Measurements from ENCODE around the gene C6orf47. TPM values are rescaled to one million over a fixed set of nuclear protein-coding genes. Genes with fewer than 3 reads are reported as not detected.
A peak's percentile ranks its signal among the peaks of the same experiment; 100 is the strongest.

C6orf47 gene
- total and polyA plus RNA-seq, 5 donors from 2014 or later = 18.8 to 30.5 (median 25.2) TPM

GRCh38 chr6:31617010-31617409 lies 43.6 kb downstream of the C6orf47 start:
- no peaks in the 10 kb centered on the region for H3K9me3 Mint-ChIP-seq
- Histone ChIP-seq H3K27me3 (ENCODE audit: control insufficient read depth, insufficient read depth, low read length) (no peaks in the 10 kb centered on the region), H3K36me3 (ENCODE audit: control insufficient read depth, insufficient read depth, low read length) (no peaks in the 10 kb centered on the region), H3K9me3 (ENCODE audit: control insufficient read depth in 2 of 2, low read length in 2 of 2) (no peaks in the 10 kb centered on the region), H3K4me1 (ENCODE audit: control insufficient read depth, insufficient read depth, low read length, poor library complexity, severe bottlenecking) (peaks cover 19% of the 10 kb centered on the region), H3K4me3 (ENCODE audit: low read depth, low read length) (no peak overlapping the region), H3K27ac (ENCODE audit: insufficient read depth, low read length, poor library complexity, severe bottlenecking) (no peak overlapping the region)
- DNase-seq = no peak
- no peak for ATAC-seq (ENCODE audit: low read depth in 2 of 2)
- H3K27me3 Mint-ChIP-seq = no peaks in the 10 kb centered on the region
- peak overlapping the region in 2 of 4 donors; percentile 39 to 70 for H3K4me3 Mint-ChIP-seq
- H3K4me1 Mint-ChIP-seq = peaks cover 5 to 49% (median 19%) of the 10 kb centered on the region in 4 donors
- no peaks in the 10 kb centered on the region for H3K36me3 Mint-ChIP-seq
- H3K27ac Mint-ChIP-seq = no peak overlapping the region

- Mint-ChIP-seq H3K9me3 (no peaks in the 10 kb centered on the region), H3K27me3 (no peaks in the 10 kb centered on the region), H3K4me3 (peak overlapping the region; percentile 5 to 93 (median 75)), H3K4me1 (peaks cover 0 to 40% (median 12%) of the 10 kb centered on the region in 4 donors), H3K27ac (peak overlapping the region; percentile 69 to 95 (median 72)), H3K36me3 (no peaks in the 10 kb centered on the region)
- Histone ChIP-seq H3K4me3 (ENCODE audit: low read depth, low read length) (peak overlapping the region; percentile 7), H3K27me3 (ENCODE audit: control insufficient read depth, insufficient read depth, low read length) (no peaks in the 10 kb centered on the region), H3K27ac (ENCODE audit: insufficient read depth, low read length, poor library complexity, severe bottlenecking) (no peak overlapping the region), H3K9me3 (ENCODE audit: control insufficient read depth in 2 of 2, low read length in 2 of 2) (no peaks in the 10 kb centered on the region), H3K4me1 (ENCODE audit: control insufficient read depth, insufficient read depth, low read length, poor library complexity, severe bottlenecking) (peaks cover 8% of the 10 kb centered on the region), H3K36me3 (ENCODE audit: control insufficient read depth, insufficient read depth, low read length) (no peaks in the 10 kb centered on the region)
- peak in 1 of 3 donors; percentile 48 for DNase-seq
- no peak for ATAC-seq (ENCODE audit: low read depth in 2 of 2)
Observed at GRCh38 chr6:31615748-31616147, 44.8 kb downstream of the C6orf47 start.

GRCh38 chr6:31614684-31615578 lies 45.6 kb downstream of the C6orf47 start, which contains the start of gene AIF1:
Gene AIF1, plus strand, starts transcription at chr6:31615234. Its CDS starts 96 bp downstream, at chr6:31615330.
- H3K27me3 Mint-ChIP-seq = no peaks in the 10 kb centered on the region
- no peak for ATAC-seq (ENCODE audit: low read depth in 2 of 2)
- H3K4me3 Mint-ChIP-seq = peak within 1 kb of the TSS; percentile 5 to 93 (median 75)
- DNase-seq = no peak
- Histone ChIP-seq H3K9me3 (ENCODE audit: control insufficient read depth in 2 of 2, low read length in 2 of 2) (no peaks in the 10 kb centered on the region), H3K27ac (ENCODE audit: insufficient read depth, low read length, poor library complexity, severe bottlenecking) (no peak within 1 kb of the TSS), H3K27me3 (ENCODE audit: control insufficient read depth, insufficient read depth, low read length) (no peaks in the 10 kb centered on the region), H3K4me3 (ENCODE audit: low read depth, low read length) (peak within 1 kb of the TSS; percentile 7), H3K36me3 (ENCODE audit: control insufficient read depth, insufficient read depth, low read length) (no peaks in the 10 kb centered on the region), H3K4me1 (ENCODE audit: control insufficient read depth, insufficient read depth, low read length, poor library complexity, severe bottlenecking) (peaks cover 8% of the 10 kb centered on the region)
- H3K4me1 Mint-ChIP-seq = peaks cover 0 to 37% (median 8%) of the 10 kb centered on the region in 4 donors
- H3K9me3 Mint-ChIP-seq = no peaks in the 10 kb centered on the region
- peak within 1 kb of the TSS; percentile 72 to 95 (median 83) for H3K27ac Mint-ChIP-seq
- no peaks in the 10 kb centered on the region for H3K36me3 Mint-ChIP-seq

- no peaks in the 10 kb centered on the region for H3K9me3 Mint-ChIP-seq
- peaks cover 0 to 31% (median 7%) of the 10 kb centered on the region in 4 donors for H3K4me1 Mint-ChIP-seq
- no peak overlapping the region for H3K27ac Mint-ChIP-seq
- ATAC-seq (ENCODE audit: low read depth in 2 of 2) (no peak), DNase-seq (no peak)
- no peak overlapping the region for H3K4me3 ChIP-seq (ENCODE audit: low read depth, low read length)
- no peak overlapping the region for H3K27ac ChIP-seq (ENCODE audit: insufficient read depth, low read length, poor library complexity, severe bottlenecking)
- H3K4me1 ChIP-seq (ENCODE audit: control insufficient read depth, insufficient read depth, low read length, poor library complexity, severe bottlenecking) = peaks cover 8% of the 10 kb centered on the region
- no peak overlapping the region for H3K4me3 Mint-ChIP-seq
- H3K36me3 Mint-ChIP-seq = no peaks in the 10 kb centered on the region
- no peaks in the 10 kb centered on the region for H3K36me3 ChIP-seq (ENCODE audit: control insufficient read depth, insufficient read depth, low read length)
- no peaks in the 10 kb centered on the region for H3K27me3 ChIP-seq (ENCODE audit: control insufficient read depth, insufficient read depth, low read length)
- no peaks in the 10 kb centered on the region for H3K9me3 ChIP-seq (ENCODE audit: control insufficient read depth in 2 of 2, low read length in 2 of 2)
- H3K27me3 Mint-ChIP-seq = no peaks in the 10 kb centered on the region
Observed at GRCh38 chr6:31614075-31614619, 46.4 kb downstream of the C6orf47 start.

GRCh38 chr6:31610968-31611367 lies 49.6 kb downstream of the C6orf47 start:
- no peak overlapping the region for H3K4me3 Mint-ChIP-seq
- ATAC-seq (ENCODE audit: low read depth in 2 of 2) = no peak

GRCh38 chr6:31609519-31610406 lies 50.8 kb downstream of the C6orf47 start:
- Mint-ChIP-seq H3K4me3 (peak overlapping the region in 1 of 4 donors; percentile 28), H3K27ac (peak overlapping the region in 1 of 3 donors; percentile 49), H3K4me1 (peaks cover 0 to 5% (median 2%) of the 10 kb centered on the region in 4 donors), H3K36me3 (no peaks in the 10 kb centered on the region), H3K27me3 (no peaks in the 10 kb centered on the region), H3K9me3 (no peaks in the 10 kb centered on the region)
- ATAC-seq (ENCODE audit: low read depth in 2 of 2) (no peak), DNase-seq (no peak)
- Histone ChIP-seq H3K4me1 (ENCODE audit: control insufficient read depth, insufficient read depth, low read length, poor library complexity, severe bottlenecking) (no peaks in the 10 kb centered on the region), H3K27ac (ENCODE audit: insufficient read depth, low read length, poor library complexity, severe bottlenecking) (no peak overlapping the region), H3K27me3 (ENCODE audit: control insufficient read depth, insufficient read depth, low read length) (no peaks in the 10 kb centered on the region), H3K4me3 (ENCODE audit: low read depth, low read length) (no peak overlapping the region), H3K36me3 (ENCODE audit: control insufficient read depth, insufficient read depth, low read length) (no peaks in the 10 kb centered on the region), H3K9me3 (ENCODE audit: control insufficient read depth in 2 of 2, low read length in 2 of 2) (no peaks in the 10 kb centered on the region)

More at GRCh38 chr6:31610968-31611367, 49.6 kb downstream of the C6orf47 start:
- Histone ChIP-seq H3K36me3 (ENCODE audit: control insufficient read depth, insufficient read depth, low read length) (no peaks in the 10 kb centered on the region), H3K27ac (ENCODE audit: insufficient read depth, low read length, poor library complexity, severe bottlenecking) (no peak overlapping the region), H3K4me3 (ENCODE audit: low read depth, low read length) (no peak overlapping the region), H3K9me3 (ENCODE audit: control insufficient read depth in 2 of 2, low read length in 2 of 2) (no peaks in the 10 kb centered on the region), H3K4me1 (ENCODE audit: control insufficient read depth, insufficient read depth, low read length, poor library complexity, severe bottlenecking) (peaks cover 6% of the 10 kb centered on the region), H3K27me3 (ENCODE audit: control insufficient read depth, insufficient read depth, low read length) (no peaks in the 10 kb centered on the region)
- Mint-ChIP-seq H3K4me1 (peaks cover 0 to 17% (median 5%) of the 10 kb centered on the region in 4 donors), H3K27me3 (no peaks in the 10 kb centered on the region), H3K27ac (peak overlapping the region in 1 of 3 donors; percentile 37), H3K36me3 (no peaks in the 10 kb centered on the region), H3K9me3 (no peaks in the 10 kb centered on the region)
- no peak for DNase-seq

All from CD4-positive, CD25-positive, alpha-beta regulatory T cell (primary cell).